HG03139 (cell line): ENCODE measurements around the gene SLCO3A1.

ENCODE experiments used
- ATAC-seq: cut with Tn5 transposase; IDR thresholded peaks from one replicate; pipeline ENCODE4 v1.9.1; 2021; ENCODE audit not compliant: unreplicated experiment

The SLCO3A1 gene

DNA sequence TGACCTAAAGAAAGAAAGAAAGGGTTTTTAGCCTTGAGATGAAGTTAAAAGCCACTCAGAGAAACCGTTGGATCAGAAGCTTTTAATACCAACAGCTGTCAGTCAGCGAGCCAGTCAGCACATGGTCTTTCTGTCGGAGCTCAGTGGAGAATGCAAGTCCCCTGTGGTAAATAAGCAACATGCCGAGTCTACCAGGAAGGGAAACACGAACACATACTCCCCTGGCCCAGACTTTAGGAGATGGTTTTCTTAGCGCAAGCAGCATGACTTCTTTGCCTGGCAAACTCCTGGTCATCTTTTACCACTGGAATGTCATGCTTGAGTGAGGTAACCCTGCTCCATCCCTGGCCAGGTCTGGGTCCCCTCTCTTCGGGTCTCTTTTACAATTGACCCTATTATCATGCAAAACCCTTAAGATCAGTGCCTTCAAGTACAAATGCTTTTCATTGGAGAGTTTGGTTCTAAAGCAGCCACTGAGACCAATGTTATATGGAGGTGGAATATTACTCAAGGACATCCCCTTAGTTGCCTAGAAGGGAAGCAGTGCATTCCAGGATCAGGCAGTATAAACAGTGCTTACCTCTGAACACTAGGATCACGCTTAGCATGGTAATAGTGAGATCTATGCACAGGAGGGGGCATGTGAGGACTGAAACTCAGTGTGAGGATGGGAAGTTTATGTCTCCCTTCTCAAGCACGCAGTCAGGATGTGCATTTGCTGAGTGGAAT lies 28.2 kb downstream of the SLCO3A1 start:
- ATAC-seq = no peak

DNA sequence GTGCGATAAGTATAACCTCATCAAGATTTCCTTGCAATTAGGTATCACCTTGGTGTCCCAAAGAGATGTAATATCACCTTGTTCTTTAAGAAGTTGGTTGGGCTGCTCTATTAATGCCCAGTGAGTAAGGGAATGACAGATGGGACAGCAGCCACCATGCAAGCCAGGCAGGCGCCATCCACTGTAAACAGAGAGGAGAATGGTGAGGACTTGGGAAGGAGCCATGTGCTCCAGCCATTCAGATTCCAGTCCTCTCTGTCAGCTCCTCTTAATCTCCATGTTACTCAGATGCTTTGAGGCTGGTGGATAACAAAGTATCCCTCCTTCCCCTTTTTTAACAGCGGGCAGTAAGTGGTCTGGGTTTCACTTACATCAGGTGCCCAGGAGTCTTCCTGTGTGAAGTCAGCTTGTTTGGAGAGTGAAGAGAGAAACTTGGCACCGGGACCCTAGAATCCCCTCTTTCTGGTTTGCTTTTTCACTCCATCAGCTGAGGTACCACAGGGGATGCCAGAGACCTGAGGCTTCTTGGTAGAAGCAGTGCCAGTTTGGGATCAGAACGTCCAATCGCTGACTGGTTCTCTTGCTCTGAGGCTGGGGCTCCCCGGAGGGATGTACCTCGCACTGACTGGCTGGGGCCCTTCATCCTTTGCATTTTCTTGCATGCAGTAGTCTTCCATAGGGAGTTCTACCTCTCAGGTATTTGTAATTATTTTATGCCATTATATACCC lies 29.5 kb downstream of the SLCO3A1 start:
- ATAC-seq = no peak

- ATAC-seq = no peak
These were observed 31.1 kb downstream of the SLCO3A1 start for GRCh38 chr15:91884606-91885005.

DNA sequence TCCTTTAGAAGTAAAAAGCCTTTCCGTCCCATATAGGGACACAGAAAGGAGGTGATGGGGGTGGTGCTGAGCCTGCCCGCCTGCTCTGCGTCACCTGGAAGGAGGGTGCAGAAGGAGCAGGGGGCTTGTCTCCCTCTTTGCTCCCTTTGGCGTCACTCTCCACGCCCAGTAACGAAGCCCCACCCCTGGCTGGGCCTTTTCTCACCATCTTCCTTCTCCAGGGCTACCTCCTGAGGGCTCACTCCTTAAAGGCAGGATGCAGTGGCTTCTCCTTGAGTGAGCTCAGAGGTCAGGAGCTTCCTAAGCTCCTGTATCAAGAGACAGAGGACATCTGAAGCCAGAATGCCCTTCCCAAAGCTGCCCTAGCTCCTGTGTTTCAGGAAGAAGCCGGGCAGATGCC lies 31.5 kb downstream of the SLCO3A1 start:
- ATAC-seq = no peak

DNA sequence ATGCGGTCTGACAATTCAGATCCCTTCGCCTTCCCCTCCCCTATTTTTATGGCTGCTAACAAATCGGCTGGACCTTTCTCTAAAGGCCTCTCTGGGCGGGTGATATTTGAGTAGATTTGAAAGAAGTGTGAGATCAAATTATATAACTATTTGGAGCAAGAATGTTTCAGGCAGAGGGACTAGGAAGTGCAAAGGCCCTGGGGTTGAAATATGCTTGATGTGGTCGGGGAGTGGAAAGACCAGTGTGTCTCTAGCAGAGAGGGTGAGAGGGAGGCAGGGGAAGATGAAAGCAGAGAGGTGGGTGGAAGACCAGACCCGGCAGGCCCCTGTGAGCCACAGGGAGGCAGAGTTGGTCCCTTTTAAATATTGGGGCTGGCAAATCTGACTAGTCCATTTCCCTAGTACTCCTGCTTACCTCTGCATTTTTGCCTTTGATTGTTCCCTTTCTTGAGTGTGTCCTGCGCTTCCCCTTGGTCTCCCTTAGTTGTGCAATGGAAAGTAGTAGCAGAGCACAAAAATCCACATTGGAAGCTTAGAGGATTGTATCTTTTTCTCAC lies 32.3 kb downstream of the SLCO3A1 start:
- ATAC-seq = no peak

DNA sequence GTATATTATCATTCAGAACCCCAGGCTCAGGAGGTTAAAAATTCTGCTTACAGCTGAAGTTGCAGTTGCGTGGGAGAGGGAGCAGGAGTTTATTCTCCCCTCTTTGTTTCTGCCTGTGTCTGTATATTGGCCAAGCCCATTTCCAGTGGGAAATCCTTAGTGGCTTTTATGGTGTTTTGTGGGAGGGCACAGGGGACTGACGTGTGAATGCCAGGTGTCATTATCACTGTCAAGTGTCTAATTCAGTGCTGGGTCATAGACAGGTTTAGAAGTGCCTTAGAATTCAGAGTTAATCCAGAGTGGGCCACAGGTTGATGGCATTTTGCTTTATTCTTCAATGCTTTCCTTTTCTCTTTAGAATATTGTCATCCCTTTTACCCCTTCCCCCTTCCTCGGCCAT lies 33.4 kb downstream of the SLCO3A1 start:
- no peak for ATAC-seq

GRCh38 chr15:91887321-91887720 lies 33.8 kb downstream of the SLCO3A1 start:
- ATAC-seq = no peak

- ATAC-seq = no peak
These were observed 34.4 kb downstream of the SLCO3A1 start for GRCh38 chr15:91887921-91888373.

DNA sequence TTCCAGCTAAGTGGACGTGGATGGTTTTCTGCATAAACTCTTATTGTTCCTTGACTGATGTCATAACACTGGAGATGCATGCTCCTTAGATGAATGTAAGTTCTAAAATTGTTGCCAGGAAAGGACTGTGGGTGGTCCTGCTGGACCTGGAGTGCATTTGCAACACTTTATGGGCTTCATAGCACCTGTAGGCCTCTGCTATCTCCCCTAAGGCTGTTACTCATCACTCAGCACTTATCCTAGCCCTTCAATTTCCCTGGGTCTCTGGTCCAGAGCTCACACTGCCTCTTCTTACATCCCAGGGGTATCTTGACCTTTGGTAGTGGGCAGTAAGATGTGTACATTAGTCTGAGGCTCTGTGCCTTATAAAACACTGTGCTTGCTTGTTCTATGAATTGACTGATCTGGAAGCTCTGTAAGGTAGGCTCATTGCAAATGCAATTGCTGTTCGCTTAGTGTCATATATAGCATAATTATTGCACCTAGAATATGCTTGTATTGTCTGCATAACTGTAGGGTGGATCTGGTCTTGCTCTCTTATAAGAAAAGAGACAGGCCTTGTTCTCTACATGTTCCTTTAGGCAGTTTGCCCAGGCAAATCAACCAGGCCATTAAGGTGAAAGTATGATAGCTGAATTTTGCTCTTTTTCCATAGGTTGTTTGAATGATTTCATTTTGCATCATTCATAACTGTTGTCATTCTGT lies 35.8 kb downstream of the SLCO3A1 start:
- ATAC-seq = no peak

- ATAC-seq = no peak
These were observed 37.1 kb downstream of the SLCO3A1 start for GRCh38 chr15:91890614-91891013.

DNA sequence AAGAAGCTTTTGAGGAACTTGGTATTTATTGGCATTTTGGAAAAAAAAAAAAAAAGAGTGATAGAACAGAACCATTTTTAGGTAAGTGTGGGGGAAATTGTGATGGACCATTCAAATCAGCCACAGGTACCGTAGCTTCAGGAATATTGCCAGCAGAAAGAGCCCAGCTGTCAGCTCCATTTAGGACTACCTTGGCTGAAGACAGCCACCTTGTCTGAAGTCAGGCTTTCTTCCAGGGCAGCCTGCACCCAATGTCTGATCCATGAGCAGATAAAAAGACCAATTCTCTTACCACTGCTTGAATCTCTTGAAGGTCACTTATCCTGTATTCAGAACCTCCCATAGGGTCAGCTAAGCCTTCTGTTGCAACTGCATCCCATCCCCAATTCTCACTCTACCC lies 37.6 kb downstream of the SLCO3A1 start:
- no peak for ATAC-seq

GRCh38 chr15:91891788-91892345 lies 38.4 kb downstream of the SLCO3A1 start:
- ATAC-seq = no peak

DNA sequence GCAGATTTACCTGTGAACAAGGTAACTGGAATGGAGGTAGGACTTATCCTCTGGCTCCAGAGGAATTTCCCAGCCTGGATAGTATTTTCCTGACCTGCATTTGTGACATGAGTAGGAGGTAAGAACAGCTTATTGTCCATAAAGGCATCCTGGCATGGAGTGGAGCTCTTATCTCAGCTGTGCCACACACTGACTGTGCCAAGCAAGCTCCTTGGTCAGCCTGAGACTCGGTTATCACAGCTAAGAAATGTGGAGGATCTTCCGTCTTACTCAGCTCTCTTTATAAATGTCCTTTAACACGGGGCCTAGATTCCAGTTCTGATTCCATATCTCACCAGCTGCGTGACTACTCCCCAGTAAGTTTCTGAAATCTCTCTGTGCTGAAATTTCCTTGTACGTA lies 38.9 kb downstream of the SLCO3A1 start:
- no peak for ATAC-seq

DNA sequence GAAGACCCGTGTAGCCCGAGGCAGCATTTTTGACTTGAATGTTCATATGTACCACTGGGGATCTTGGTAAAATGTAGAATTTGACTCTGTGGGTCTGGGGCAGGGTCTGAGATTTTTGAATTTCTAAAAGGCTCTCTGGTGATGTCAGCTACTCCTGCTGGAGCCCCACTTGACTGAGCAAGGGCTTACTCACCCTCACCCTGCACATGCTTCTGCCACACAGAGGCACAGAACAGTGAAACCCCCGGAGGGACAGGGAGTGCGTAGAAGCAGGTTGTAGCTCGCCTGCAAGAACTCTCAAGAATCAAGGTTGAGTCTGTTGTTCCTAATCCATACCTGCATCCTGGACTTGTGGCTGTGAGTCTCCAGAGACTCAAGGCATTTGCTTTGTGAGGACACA lies 41.1 kb downstream of the SLCO3A1 start:
- no peak for ATAC-seq

- no peak for ATAC-seq
These were observed 41.5 kb downstream of the SLCO3A1 start for GRCh38 chr15:91895051-91895450.

GRCh38 chr15:91896341-91897055 lies 43.0 kb downstream of the SLCO3A1 start:
- no peak for ATAC-seq

- no peak for ATAC-seq
These were observed 44.3 kb downstream of the SLCO3A1 start for GRCh38 chr15:91897585-91898372.

DNA sequence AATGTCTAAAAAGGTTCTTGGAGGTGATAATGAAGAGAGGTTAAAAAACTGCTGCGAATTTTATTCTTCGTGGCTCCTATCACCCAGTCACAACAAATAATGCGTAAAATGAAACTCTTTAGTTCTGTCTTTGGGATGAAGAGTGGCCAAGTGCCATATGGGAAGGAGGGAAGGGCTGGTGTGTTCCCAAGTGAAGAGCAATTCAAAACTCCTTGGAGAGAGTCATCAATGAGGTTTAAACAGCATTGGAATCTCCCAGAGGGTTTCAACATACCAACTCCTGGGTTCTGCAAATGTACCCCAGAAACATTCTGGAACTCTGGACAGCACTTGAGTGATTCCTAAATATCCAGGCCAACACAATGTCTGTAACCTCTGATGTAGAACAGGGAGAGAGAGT lies 45.3 kb downstream of the SLCO3A1 start:
- no peak for ATAC-seq

DNA sequence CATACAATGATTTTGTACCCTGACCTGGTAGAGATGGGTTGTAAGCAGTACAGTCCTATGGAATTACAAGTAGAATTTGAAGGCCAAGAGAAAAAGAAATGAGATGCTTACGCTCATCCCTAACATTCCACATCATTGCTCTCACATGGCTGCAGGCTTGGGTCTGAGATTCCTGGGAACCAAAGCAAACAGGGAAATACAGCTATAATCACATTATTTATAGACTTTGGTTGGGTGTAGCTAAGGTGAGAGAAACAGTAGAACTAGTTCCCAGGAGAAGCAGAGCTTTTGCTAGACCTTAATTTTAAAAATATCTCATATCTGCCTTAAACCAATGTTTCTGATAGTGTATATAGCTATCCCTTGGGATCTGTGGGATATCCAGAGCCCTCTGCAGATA lies 51.4 kb downstream of the SLCO3A1 start:
- ATAC-seq = no peak

DNA sequence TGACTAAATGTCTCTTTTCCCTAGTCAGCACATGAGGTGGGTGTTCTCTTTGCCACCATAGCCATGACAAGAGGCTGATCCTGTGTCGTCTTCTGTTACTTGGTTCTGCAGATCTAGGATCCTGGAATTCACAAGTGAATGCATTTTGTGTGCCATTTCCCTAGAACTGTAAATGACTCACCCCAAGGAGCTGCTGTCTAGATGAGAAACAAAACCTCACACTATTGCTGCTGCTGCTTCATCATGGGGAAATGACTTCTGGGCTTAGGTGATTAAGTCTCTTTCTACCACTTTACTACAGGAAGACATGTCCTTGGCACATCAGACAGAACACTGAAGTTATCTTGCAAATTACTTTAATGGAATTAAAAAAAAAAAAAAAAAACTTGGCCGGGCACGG lies 54.9 kb downstream of the SLCO3A1 start:
- no peak for ATAC-seq
